NCI-H510A treated with DMSO at 0.1 percent for 48 hours (cell line): Measurements from ENCODE around the gene SPACA4.
"Not testable (repeated sequence)": the region's sequence is repeated elsewhere in the genome, so short reads cannot be mapped to it uniquely, and the experiment has no call there.

ENCODE experiments used
- DNase-seq: peaks from one replicate; lab custom pipeline; 2025; lab: John Stamatoyannopoulos, UW

Gene SPACA4, protein sequence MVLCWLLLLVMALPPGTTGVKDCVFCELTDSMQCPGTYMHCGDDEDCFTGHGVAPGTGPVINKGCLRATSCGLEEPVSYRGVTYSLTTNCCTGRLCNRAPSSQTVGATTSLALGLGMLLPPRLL

DNA sequence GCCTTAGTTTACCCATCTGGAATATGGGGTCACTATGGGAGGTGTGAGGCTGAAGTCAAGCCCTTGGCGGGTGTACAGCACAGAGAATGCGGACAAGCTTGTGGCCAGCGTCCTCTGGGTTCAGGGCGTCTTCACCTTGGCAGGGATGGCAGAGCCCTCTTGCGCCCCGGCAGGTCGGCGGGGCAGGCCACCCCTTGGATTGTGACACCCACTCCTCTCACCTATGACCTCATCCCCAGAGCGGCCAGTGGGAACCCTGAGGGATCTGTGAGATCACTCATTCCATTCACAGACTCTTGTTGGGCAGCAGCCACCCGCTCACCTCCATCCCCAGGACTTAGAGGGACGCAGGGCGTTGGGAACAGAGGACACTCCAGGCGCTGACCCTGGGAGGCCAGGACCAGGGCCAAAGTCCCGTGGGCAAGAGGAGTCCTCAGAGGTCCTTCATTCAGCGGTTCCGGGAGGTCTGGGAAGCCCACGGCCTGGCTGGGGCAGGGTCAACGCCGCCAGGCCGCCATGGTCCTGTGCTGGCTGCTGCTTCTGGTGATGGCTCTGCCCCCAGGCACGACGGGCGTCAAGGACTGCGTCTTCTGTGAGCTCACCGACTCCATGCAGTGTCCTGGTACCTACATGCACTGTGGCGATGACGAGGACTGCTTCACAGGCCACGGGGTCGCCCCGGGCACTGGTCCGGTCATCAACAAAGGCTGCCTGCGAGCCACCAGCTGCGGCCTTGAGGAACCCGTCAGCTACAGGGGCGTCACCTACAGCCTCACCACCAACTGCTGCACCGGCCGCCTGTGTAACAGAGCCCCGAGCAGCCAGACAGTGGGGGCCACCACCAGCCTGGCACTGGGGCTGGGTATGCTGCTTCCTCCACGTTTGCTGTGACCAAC, at the start of gene SPACA4:
Gene SPACA4, plus strand, starts transcription at position 280 of the 896 bp plus-strand sequence. Its CDS starts 237 bp downstream, at position 517.
- no peak for DNase-seq

DNA sequence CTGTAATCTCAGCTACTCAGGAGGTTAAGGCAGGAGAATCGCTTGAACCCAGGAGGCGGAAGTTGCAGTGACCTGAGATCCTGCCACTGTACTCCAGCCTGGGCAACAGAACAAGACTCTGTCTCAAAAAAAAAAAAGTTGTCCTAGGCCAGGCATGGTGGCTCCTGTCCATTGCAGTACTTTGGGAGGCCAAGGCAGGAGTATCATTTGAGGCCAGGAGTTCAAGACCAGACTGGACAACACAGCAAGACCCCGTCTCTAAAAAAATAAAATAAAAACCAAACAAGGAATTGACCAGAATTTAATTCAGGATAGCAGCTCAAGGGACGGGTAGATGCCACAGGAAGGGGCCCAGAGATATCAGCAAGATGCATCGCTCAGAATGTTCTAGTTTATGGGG, 49.7 kb upstream of the SPACA4 start:
- DNase-seq = no peak

DNA sequence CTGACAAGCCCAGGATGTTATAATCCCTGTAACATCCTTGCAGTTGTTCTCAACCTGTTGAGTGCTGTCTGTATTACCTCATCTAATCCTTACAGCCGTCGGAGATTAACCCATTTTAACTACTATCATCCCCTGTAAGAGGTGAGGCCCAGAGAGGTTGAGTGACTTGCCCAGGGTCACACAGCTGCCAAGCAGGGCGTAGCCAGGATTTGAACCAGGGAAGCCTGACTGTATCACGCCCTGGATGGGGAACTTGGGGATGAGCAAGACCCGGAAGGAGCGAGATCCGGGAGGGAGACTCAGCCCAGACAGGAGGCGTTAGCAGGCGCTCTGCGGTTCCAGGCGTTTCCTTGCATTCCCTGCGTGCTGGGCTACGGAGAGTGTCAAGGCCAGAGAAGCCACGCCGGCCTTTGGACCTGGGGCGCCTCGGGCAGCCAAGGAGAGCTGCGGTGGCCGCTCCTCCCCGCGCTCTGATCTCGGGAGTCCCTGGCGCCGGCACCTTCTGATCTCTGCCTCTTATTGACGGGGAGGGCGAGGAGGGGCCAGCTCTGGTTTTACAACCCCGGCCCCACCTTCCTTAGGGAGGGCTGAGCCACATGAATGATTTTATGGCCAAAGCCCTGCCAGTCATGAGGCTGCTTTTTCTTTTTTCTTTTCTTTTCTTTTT, 48.4 kb upstream of the SPACA4 start:
- no peak for DNase-seq

DNA sequence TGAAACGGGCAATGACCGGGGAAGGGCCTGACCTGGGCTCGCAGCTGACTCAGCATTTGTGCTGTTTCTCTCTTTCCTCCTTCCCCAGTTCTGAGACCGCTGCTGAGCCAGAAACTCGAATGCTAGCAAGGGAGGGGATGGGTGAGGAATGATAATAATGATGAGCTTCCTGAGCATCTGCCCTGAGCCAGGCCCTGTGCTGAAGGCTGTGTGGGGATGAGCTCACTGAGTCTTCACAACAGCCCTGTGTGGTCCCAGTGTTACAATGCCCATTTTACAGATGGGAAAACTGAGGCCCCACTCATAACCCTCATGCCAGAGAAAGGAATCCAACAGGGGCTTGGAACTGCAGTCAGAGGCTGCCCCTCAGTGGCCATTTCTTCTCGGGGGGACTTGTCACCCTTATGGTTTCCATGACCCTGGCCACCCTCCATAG, 46.4 kb upstream of the SPACA4 start:
- DNase-seq = no peak

DNA sequence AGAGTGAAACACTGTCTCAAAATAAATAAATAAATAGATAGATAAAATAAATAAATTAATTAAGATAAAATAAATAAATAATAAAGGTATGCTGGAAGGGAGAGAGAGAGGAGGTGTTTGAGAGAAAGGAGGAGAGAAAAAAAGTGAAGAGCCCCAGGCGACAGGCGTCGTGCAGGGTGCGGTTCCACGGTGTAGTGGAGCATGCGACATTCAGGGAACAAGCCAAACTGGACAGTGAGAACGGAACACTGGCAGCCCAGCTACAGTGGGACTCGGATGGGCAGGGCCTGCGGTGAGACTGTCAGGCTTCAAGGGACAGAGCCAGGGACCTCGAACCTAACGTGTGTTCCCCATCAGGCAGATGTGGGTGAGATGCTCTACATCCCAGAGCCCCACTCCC, 45.1 kb upstream of the SPACA4 start:
- no peak for DNase-seq

DNA sequence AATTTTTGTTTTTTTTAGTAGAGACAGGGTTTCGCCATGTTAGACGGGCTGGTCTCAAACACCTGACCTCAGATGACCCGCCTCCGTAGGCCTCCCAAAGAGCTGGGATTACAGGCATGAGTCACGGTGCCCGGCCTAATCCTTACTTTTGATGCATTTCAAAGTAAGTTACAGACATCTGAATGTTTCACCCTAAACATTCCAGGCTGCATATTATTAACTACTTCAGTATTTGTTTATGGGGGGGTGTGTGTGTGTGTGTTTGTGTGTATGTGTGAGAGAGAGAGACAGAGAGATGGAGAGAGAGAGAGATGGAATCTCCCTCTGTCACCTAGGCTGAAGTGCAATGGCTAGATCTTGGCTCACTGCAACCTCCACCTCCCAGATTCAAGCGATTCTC, 41.5 kb upstream of the SPACA4 start:
- no peak for DNase-seq

DNA sequence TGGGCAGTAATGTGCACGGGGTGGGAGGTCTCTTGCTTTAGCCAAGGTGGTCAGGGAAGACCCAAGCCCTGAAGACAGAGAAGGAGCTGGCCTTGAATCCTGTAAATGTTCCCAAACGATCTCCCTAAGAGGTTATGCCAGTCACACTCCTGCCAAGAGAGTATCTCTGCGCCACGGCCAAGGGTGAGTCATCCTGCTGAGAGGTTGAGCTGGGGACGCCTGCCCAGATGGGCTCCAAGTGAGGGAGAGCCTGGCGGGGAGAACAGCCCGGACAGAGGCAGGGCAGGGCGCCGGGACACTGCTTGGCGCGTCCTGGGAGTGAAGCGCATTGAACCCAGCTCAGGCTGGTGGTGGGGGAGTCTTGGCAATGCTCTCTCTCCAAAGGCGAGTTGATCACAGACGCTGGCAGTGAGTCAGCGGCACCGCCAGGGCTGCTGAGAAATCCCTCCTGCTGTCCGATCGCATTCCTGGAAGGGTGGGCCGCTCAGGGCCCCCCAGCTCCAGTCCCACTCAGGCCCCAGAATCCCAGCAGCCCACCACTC, 38.1 kb upstream of the SPACA4 start:
- DNase-seq = peak; percentile 30

DNA sequence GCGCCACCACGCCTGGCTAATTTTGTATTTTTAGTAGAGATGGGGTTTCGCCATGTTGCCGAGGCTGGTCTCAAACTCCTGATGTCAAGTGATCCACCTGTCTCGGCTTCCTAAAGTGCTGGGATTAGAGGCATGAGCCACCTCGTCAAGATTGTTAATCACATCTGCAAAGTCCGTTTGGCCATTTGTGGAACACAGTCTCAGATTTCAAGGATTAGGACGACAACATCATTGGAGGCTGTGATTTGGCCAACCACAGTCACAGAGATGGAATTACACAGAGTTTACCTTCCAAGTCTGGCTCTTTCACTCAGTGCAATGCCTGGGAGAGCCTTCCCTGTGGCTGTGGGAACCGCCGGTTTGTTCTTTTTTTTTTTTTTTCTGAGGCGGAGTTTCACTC, 36.7 kb upstream of the SPACA4 start:
- no peak for DNase-seq

DNA sequence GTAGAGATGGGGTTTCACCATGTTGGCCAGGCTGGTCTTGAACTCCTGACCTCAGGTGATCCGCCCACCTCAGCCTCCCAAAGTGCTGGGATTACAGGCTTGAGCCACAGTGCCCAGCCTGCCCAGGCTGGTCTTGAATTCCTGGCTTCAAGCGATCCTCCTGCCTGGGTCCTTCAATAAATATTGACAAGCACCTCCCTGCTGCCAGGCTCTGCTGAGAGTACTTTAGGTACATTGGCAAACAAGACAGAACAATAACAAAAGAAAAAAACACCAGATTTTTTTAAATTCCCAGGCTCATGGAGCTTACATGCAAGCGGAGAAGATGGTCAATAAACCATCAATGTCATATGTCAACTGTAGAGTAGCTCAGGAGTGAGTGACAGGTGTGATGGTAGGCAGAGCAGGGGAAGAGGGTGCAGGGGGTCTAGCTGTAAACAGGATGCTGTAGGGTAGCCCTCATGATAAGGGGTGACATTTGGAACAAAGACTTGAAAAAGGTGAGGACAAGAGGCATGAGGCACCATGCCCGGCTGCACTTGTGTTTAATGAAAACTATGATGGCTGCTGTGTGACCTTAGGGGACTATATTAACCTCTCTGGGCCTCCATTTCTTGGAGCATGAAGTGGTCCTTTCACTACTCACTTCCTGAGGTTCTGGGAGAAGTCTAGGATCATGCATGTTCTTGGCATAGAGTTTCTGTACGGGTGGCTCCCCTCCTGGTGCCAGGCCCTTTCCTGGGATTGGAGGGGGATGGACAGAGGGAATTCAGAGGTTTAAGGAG, 35.0 kb upstream of the SPACA4 start:
- DNase-seq = peak; percentile 34

DNA sequence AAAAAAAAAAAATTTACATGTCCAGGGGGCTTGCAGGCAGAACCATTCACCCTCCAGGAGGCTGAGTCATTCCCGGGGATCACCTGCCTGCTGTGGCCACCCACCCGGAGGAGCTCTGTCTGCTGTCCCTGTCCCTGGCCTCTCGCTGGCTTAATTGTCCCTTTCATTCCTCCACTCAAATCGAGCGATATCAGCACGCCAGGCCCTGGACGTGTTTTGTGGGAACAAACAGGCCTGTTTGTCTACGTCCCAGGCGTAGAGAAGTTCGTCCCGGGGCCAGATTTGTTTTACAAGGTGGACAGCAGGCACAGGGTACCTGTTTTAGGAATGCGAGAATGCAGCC, 33.4 kb upstream of the SPACA4 start:
- DNase-seq = no peak

DNA sequence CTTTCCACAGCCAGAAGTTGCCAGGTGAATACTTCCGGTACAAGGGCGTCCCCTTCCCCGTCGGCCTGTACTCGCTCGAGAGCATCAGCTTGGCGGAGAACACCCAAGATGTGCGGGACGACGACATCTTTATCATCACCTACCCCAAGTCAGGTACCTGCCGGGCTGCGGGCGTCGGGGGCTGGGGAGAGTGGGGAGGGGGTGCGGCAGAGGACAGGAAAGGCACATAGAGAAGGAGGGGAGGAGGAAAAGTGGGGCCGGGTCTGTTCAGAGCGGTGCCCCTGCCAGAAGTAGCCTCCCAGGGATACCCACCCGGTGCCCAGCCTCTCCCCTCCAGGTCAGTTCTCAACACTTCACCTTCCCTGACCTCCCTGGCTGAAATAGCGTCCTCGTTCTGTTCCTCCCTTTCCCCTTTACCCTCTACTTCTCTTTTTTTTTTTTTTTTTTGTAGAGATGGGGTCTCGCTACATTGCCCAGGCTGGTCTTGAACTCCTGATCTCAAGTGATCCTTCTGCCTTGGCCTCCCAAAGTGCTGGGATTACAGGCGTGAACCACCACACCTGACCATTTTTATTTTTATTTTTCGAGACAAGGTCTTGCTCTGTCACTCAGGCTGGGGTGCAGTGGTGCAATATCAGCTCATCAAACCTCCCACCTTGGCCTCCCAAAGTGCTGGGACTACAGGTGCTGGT, 30.5 kb upstream of the SPACA4 start:
- DNase-seq = no peak

DNA sequence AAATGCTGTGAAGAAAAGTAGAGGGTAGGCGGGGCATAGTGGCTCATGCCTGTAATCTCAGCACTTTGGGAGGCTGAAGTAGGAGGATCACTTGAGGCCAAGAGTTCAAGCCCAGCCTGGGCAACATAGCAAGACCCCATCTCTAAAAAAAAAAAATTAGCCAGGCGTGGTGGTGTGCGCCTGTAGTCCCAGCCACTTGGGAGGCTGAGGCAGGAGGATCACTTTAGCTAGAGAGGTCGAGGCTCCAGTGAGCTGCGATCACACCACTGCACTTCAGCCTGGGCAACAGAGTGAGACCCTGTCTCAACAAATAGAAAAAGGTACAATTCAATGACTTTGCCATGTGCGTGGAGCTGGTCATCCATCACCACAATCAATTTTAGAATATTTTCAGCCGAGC, 28.6 kb upstream of the SPACA4 start:
- not testable (repeated sequence) for DNase-seq

DNA sequence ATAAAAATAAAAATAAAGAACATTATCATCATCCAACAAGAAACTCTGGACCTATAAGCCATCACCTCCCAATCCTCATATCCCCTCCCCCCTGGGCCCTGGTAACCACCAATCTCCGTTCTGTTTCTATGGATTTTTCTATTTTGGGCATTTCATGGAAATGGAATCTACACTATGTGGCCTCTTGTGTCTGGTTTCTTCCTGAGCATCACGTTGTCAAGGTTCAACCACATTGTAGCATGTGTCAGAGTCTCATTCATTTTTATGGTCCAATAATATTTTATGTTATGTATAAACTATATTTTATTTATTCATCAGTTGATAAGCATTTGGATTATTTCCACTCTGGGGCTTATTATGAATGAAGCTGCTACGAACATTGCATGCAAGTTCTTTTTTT, 27.7 kb upstream of the SPACA4 start:
- DNase-seq = no peak

DNA sequence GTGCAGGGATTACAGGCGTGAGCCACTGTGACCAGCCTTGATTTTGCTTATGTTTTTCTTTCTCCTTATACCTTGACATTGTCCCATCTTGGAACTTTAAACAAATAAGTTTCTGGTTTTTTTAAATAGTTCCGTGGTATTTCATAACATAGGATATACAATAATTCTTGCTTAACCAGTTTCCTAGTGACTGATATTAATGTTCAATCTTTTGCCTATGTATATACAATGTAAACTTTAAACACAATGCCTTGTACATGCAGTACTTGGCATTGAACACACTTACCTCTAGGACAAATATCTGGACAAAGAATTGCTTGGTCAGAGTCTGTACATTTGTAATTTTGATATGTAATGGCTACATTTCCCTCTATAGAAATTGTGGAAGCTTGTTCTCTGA, 24.4 kb upstream of the SPACA4 start:
- no peak for DNase-seq

DNA sequence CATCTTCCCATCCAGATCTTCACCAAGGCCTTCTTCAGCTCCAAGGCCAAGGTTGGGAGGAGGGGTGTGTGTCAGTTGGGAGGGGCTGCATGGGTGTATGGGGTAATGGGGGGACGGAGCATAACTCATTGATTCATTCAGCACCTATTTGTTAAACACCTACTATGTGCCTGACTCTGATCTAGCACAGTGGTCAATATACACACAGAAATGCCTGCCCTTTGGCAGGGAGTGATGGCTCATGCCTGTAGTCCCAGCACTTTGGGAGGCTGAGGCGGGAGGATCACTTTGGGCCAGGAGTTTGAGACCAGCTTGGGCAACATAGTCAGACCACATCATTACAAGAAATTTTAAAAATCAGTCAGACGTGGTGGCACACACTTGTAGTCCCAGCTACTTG, 19.2 kb upstream of the SPACA4 start:
- no peak for DNase-seq

DNA sequence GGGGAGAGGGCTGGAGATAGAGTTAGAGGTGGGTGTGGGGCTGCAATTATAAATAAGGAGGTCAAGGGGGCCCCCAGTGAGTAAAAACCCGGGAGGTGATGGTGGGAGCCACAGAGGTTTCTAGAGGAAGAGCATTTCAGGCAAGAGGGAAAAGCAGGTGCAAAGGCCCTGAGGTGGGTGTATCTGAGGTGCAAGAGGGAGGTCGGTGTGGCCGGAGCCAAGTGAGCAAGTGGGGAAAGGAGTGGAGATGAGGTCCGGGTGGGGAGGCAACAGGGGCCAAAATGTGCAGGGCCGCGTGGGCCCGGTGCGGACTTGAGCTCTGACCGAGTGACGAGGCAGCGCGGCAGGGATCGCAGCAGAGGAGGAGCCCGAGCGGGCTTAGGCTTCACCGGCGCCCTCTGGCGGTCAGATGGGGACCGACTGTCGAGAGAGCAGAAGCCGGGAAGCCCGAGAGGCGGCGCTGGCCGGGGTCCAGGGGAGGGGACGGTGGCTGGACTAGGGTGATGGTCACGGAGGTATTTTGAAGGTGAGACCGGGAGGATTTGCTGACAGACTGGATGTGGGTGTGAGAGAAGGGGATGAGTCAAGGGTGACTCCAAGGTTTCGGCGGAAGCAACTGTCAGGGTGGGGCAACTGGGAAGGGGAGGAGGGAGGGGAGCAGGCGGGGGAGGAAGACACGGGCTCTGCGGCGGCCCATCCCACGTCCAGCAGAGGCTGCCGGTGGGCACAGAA, 17.7 kb upstream of the SPACA4 start:
- DNase-seq = peak; percentile 73

DNA sequence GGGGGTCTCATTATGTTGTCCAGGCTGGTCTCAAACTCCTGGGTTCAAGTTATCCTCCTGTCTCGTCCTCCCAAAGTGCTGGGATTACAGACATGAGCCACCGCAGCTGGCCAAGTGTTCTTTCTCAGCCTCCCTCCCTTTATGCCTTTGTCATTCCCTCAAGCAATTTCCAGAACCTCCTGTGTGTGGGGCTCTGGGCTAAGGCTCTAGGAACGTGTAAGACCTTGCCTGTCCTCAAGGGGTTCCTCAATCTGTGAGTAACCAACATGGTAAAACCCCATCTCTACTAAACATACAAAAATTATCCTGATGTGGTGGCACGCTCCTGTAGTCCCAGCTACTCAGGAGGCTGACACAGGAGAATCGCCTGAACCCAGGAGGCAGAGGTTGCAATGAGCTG, 15.5 kb upstream of the SPACA4 start:
- DNase-seq = no peak

DNA sequence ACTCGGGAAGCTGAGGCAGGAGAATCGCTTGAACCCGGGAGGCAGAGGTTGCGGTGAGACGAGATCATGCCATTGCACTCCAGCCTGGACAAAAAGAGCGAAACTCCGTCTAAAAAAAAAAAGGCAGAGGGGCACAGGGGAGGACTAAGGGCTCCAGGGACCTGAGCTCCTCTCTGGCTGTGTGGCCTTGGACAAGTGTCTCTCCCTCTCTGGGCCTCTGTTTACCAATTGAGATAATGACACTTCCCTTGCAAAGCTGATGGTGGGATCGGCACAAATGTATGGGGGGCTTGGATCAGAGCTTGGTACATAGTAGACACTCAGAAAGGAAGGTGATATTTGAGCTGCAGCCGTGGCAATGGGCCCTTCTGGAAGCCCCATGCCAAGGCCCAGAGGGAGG, 11.4 kb upstream of the SPACA4 start:
- no peak for DNase-seq

DNA sequence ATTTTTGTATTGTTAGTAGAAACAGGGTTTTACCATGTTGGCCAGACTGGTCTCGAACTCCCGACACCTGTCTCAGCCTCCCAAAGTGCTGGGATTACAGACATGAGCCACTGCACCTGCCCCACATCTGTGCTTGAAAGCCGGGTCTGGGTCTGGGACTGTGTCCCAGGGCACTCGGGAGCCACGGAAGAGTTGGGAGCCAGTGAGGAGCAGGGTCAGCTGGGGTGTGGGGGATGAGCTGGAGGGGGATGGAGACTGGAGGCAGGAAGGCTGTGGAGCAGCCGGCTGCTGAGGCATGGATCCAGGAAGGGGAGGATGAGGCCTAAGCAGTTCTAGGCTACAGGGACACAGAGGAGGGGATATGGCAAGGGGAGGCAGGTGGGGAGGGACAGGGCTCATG, 10.7 kb upstream of the SPACA4 start:
- no peak for DNase-seq

DNA sequence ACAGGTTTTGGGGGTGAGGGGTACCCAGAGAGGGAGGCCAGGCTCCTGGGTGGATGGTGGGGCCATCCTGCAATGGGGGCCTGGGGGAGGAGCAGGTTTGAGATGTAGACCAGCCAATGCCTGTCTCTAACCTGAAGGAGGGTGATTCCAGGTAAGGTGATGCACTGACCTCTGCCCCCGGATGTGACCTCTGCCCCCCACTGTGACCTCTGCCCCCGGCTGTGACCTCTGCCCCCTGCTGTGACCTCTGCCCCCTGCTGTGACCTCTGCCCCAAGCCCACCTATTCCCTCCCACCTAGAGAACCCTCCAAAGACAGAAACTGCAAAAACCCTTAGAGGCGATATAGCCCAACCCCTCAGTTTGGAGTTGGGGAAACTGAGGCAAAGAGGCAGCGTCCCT, 10.3 kb upstream of the SPACA4 start:
- no peak for DNase-seq
